HG03108 (cell line): ENCODE measurements around the gene SPOCK1.

Source experiments
- ATAC-seq: cut with Tn5 transposase; IDR thresholded peaks from one replicate; pipeline ENCODE4 v1.9.1; 2021; ENCODE audit warnings: moderate library complexity; ENCODE audit not compliant: unreplicated experiment

Gene SPOCK1

DNA sequence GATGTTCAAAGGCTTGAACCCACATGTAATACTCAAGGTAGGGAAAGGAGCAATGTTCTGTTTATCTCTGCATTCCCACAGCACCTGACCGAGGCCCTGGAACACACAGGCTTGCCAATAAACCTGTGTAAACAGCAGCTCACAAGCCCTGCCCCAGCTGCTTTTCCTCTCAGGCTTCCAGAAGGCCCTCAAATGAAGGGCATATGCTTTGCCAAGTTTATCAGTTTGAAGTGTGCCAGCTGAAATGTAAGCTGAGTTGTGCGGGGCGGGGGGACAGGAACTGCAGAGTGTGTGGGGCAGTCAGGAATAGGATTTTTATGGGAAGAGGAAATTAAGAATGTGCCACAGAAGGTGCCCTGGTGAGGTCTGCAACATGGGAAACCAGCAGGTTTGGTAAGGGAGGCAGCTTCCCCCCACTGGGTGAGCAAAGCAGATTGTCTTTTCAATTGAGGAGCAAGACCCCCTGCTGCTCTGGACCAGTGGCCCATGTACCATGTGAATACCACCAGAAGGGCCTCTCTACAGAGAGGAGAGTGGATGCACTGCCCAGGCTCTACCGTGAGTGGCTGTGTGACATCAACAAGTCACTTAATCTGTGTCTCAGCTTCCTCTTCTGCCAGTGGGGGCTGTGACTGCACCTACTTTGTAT lies 194.8 kb downstream of the SPOCK1 start:
- ATAC-seq = no peak

DNA sequence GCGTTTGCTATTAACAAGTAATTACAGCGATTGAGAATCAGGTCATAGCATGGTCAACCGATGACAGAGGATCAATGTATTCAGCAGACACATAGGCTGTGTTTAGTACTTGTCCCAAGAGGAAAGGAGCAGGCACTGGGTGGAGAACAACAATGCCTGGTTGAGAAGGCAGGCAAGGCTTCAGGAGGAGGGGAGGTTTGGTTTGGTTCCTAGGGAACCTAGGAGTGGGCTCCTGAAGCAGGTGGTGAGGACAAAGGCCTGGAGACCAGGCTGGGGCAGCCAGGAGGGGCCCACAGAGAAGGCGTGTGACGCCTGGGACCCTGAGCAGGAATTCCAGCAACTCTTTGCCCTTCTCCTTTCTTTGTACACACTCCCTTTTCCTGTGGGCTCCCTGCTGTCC lies 195.6 kb downstream of the SPOCK1 start:
- no peak for ATAC-seq

DNA sequence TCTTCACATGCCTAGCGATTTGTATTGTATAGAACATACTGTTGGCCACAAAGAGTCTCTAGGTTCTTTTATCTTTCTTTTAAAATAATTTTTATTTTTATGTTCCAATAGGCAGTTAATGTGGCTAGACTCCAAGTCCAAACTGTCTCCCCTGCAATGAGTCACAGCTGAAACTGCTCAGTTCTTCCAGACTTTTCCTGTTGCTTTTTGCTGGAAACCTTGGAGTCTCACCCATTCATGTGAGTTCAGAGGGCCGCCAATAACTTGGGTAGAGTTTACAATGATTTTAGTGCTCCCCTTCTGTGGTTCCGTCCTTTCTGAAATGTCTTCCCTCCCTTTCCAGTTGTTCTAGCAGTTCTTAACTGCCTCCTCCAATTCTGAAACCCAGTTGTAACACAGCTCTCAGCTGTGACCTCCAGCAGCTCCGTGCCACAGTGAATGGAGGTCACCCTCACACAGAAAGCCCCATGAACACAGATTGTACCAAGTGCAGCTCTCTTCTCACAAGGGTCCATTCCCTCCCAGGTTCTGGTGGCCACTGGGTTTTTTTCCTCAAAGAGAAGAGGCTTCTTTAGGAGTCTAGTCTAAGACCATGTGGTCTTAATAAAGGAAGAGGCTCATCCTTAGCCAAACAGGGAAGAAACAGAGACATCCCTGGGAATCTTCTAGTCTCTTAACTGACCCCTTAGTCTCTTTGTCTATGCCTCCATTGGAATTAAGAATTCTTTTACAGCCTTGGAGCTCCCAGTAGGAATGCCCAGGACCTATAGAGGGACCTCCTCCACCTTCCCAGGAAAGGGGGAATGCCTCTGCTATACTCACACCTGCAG lies 198.5 kb downstream of the SPOCK1 start:
- no peak for ATAC-seq

DNA sequence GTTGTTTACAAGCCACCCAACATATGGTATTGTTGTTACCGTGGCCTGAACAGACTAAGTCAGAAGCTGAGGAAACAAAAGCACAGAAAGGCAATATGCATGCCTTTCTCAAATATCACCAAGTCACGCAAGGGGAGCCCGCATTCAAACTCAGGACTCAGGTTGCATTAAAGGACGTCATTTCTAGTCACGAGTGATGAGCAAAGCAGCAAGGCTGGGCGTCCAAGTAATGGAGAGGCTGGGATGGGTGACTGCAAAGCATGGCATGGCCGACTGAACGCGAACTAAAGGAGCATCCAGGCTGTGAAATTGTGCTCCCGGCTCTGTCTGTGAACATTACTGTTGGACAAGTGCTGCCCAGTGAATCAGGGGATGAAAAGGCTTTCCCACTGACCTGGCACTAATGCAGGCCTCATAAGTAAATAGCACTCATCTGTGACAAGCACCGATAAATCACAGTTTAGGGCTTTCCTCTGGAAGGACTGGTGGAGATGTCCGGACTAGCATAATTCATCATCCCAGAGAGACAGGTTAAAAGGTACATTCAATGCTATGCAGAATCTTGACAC lies 202.8 kb downstream of the SPOCK1 start:
- no peak for ATAC-seq

DNA sequence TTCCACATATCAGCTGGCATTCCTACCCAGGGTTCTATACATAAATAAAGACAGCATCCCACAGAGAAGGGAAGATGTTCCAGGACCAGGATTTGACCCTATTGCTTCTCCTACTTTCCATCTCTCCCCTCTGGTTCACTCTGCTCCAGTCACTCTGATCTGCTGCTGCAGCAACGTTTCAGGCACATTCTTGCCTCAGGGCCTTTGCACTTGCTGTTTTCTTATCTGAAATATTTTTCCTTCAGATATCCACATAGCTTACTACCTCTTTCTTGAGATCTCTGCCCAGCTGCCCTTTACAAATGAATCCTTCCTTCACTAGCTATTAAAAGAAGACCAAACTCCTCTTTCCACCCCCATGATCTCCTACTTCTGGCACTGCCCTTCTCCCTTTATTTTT lies 204.5 kb downstream of the SPOCK1 start:
- ATAC-seq = no peak

DNA sequence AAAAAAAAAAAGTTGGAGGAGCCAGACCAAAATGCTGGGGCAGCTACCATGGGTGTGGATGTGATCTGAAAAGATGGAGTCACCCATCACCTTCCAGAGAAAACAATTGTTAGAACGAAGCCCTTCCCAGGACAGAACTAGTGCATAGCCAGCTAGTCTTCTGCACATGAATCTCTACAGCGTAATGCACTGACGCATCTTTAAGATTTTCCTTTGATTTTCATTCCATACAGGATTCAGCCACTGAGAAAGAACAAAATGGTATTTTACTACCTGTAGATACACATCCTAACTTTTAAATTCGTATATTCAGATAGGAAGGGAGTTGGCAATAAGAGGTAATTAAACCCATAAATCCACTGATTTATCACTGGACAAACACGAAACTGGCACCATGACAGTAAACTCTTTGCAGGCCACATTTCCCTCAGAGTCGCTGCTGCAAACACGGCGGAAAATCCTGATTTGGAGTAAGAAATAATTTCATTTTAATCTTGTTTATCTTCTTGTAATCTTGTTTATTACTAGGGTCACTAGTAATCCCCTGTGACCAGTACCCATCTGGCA lies 206.6 kb downstream of the SPOCK1 start:
- ATAC-seq = no peak

DNA sequence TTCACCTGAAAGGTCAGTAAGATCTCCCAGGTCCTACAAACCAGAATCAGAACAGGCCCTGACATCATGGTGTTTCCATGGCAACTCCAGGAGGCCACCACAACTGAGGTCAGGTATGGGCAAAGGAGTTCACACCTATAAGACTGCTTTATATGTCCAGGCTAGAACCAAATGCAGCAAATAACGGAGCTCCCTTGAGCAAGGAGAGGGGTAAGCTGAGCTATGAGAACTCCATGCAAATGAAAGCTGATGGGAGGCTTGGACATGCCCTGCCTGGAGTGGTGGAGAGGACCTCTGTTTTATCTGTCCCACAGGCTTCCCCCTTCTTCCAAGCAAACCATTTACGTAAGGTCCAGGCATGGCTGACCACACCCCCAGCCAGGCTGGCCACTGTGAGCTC lies 207.7 kb downstream of the SPOCK1 start:
- ATAC-seq = no peak

DNA sequence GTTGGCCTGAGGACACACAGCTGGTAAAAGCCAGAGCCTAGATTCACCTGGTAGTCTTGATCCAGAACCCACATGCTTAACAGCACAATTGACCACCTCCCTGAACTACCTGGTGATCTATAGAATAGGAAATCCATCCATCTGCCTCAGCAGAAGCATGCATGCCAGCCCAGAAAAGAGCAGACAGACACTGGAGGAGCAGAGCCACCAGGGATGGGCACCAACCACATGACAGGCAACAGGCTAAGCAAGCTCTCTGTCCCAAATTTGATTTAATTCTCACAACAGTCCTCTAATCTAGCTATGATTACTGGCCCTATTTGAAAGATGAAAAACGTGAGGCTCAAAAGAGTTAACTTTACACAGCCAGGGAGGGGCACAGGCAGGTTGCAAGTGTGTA lies 208.1 kb downstream of the SPOCK1 start:
- no peak for ATAC-seq

DNA sequence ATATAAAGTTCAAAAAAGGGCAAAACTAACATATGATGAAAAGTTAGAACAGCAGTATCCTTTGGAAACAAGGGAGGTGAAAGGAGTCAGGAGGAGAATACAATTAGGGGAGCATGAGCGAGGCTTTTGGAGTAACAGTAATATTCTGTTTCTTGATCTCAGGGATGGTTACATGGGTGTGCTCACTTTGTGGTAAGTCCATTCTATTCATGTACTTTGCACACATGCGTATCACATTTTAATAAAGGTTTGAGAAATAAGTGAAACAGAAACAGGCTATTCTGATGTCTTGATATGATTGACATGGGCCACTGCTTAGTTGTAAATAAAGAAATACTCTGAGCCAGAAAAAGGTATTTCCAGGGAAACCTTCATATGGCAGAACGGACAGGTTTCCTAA lies 208.8 kb downstream of the SPOCK1 start:
- no peak for ATAC-seq

DNA sequence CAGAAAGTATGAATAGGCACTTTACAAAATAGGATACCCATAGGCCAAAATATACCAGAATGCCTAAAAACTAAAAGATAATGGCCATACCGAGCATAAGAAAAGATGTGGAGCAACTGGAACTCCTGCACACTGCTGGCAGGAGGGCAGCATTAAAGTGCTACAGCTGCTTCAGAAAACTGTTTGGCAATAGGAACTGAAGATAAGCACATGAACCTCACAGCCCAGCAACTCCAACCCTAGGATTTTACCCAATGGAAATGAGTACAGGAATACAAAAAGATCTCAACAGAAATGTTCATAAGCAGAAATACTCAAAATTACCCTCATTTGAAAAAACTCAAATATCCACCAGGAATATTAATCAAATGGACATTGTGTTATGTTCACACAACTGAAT lies 209.3 kb downstream of the SPOCK1 start:
- ATAC-seq = no peak

DNA sequence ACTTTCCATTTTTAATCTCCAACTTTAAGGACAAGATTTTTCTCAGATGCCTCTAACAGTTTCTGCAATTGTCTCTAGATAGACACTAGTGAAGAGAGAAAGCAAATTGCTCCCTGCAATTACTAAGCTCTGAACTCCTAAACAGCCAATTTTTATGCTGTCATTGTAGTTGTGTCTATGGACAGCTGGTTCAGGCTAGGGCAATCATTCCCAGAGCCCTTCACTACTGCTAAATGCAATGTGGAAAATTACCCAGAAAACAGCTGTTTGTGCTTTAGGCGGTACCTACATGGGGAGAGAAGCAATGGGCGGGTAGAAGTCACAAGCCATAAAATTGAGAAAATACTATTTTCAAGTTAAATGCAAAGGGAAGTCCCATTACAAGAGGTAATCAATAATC lies 211.6 kb downstream of the SPOCK1 start:
- no peak for ATAC-seq

DNA sequence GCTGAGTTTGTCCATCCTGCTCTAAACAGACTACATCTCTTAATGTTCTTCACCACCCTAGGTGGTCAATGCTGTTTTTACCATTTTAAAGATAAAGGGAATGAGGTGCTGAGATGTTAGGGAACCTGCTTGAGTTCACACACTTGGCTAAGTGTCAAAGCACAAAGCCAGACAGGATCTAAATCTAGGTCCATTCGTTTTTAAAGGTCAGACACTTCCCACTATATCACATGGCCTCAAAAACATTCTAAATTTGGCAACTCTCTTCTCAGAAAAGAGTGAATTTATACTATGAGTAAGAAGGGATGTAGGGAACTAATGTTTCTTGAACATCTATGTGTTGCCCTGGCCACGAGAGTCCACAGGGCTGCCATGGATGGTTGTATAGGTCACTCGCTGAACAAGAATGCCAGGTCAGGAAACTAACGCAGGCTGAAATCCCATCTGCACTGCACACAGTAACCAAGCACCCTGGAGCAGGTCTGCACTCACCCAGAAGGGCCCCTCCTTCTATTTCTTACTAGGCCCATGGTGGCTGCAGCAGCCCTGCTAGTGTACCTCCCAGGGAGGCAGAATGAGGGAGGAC lies 213.0 kb downstream of the SPOCK1 start:
- ATAC-seq = no peak

DNA sequence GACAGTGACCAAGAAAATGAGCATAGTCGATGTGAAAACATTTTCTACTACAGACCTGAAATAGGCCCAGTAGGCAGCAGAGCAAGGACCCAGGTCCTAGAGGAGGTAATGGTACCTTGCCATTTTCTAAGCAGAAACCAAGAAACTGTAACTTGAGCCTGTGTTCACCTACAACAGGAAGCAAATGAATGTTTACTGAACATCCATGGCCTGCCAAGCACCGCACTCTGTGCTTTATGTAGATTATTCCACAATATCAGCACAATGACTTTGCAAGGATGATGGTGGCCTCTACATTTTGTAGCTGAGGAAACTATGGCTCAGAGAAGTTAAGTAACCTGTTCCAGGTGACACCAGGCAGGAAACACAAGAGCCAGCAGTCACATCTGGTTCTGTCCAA lies 215.3 kb downstream of the SPOCK1 start:
- no peak for ATAC-seq

DNA sequence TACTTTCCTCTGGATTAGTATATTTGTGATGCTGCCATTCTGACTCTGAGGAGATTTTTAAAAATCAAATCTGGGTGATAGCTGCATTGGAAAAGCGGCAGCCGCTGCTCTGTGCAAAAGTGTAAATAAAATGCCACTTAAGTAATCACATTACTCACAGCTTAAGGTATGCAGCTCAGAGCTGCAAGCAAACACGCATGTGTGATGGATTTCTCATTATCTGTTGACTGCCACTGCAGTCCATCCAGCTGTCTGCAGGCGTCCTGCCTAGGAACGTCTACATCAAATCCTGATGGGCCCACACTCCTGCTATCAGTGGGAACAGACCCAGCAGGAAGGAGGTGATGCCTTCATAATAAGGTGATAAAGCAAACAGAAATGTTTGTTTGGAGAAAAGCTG lies 216.9 kb downstream of the SPOCK1 start:
- ATAC-seq = no peak

DNA sequence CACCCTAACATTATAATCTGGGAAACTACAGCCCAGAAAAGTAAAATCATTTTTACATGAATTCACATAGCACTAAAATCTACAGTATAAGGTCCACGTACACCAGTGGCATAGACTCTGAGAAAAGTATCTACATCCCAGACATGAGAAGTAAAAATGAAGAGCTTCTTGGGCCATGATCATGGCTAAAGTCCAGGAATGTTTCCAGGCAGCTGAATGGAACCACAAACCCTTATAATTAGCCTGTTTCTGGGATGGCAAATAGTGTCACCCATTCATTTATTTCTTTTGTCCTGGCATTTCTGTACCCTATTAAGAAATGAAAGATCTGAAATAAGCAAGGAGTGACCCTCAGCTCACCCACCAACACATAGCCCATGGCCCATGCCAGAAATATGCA lies 217.9 kb downstream of the SPOCK1 start:
- no peak for ATAC-seq

DNA sequence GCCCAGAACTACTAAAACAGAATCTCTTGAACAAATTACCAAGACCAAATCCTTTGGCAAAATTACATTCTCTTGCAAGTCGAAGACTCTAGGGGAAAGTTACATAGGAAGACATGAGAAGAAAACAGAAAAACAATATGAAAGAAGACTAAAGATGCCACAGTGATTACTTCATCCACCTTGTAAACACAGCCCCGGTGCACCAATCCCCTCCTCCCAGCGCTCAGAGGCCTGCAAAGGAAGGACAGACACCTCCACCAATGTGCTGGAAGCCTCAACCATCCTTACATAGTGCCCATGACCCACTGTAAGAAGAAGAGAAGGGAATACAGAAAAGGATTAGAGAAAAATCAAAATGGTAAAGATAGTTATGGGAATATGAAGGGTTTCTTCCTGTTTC lies 218.5 kb downstream of the SPOCK1 start:
- no peak for ATAC-seq

DNA sequence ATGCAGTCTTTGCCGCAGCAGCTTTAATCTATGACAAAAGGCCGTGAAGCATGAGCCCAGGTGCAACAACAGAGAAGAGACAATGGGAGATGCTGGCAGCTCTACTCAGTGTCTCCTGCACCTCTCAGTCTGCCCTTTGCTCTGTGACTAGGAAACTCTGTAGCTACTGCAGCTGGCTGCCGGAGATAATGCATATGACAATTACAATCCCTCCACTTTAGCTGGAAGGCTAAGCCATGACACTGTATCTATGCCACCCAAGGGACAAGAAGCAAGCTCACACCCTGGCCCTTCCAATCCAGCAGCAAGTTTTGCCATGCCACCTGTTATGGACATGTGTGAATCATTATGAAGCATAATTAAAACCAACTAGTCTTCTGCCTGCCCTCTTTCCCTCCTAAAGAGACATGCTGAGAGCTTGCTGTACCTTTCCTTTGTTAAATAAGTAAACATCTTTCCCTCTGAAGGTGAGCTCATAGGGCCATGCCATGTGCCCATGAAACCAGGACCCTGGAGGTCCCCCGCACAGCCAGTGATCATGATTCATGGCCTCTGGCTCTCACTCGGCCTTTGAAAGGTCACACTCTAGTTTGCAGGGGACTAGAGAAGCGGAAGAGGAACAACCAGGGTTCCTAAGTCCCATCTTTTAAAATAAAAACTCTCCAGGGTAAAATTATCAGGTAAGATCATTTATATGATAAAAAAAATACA lies 219.4 kb downstream of the SPOCK1 start:
- ATAC-seq = no peak

DNA sequence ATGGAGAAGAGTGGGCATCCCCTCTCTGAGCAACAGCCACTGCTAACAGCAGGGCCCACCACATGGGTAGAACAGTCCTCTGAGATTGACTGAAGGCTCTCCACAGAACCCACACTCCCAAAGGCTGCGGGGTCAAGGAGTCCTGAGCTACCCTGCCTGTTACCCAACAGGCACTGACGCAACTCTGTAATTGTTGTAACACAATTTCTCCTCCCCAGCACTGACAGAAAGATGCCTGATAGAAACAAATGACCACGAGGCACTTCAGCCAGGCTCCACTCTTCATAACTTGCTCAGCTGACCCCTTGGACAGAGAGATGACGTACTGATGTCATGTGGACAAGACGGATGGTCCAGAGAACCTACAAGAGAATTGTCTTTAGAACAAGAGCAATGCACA lies 220.7 kb downstream of the SPOCK1 start:
- no peak for ATAC-seq

DNA sequence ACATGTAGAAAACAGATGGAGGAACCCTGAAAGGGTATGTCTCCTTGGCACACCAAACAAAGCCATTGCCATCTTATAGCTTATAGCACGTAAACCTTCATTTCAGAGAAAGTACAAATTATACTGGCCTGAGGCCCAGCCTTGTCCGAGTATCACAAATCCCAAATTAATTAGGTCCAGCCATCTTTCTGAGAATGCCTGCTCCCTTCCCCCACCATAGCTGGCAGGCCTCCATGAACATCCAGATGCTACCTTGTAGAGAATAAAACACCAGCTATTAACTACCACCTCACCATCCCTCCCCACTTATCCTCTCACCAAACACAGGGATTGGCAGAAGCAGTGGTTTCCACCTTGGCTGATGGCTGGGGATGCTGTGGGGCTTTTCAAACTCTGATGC lies 224.0 kb downstream of the SPOCK1 start:
- ATAC-seq = no peak

DNA sequence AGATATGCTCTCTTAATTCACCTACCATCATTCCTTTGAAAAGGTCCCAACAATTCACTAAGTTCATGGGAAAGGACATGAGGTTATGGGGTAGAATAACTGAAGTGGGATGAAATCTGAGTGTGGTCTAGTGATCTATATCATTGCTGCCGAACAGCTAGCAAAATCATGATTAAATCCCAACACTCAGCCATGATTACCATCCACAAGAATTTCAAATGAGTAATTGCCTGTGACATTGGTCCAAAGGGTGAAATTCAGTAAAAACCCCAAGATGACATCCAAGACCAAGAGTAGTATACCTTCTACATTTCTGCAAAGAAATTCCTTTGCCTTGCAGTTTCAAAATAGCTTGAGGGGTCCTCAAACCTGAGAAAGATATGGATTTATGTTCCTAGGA lies 225.6 kb downstream of the SPOCK1 start:
- no peak for ATAC-seq

DNA sequence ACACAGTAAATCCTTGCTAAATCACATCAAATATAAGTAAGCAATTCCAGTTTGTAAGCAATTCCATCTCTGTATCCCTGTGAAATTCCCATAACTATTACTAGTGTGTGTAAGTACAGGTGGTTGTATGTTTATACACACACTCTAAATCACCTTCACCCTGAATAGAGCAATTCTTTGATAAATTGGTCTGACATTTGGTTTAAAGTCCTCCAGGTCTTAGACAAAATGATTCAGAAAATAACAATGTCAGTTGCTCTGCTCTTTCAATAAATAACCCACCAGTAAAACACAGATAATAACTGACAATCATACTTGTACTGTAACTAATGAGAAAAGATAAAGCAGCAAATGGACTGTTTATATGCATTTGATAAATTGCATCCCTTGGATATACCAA lies 226.3 kb downstream of the SPOCK1 start:
- ATAC-seq = no peak
